Tibial nerve (tissue), 4 donors: Measurements from ENCODE around the gene DNAH6. TPM values are rescaled to one million over a fixed set of nuclear protein-coding genes. Genes with fewer than 3 reads are reported as not detected.

Experiments
- DNase-seq, 2 donors: peaks; one replicate each; pipeline ENCODE4 v3.0.0-alpha.2; 2019; ENCODE audit warnings: low spot score in 2 of 2
- H3K27ac ChIP-seq, 4 donors: fragments of 200-600 bp; sonication (generic) in 3 of 4; one replicate each; pipeline ENCODE4 v1.5.1; 2017 to 2019; ENCODE audit warnings: mild to moderate bottlenecking in 1 of 4
- H3K27me3 ChIP-seq, 2 donors: fragments of 200-600 bp; sonication (generic) in 1 of 2; one replicate each; pipeline versions ENCODE4 v1.5.1 to v1.6.0; 2017 to 2019
- H3K36me3 ChIP-seq, 3 donors: fragments of 200-600 bp; sonication (generic); one replicate each; pipeline ENCODE4 v1.5.1; 2018 to 2019
- H3K4me1 ChIP-seq, 4 donors: fragments of 200-600 bp; sonication (generic) in 3 of 4; one replicate each; pipeline ENCODE4 v1.5.1; 2017 to 2019
- H3K4me3 ChIP-seq, 4 donors: fragments of 200-600 bp; sonication (generic) in 3 of 4; one replicate each; pipeline ENCODE4 v1.5.1; 2017 to 2019; ENCODE audit warnings: mild to moderate bottlenecking in 1 of 4, moderate library complexity in 1 of 4
- H3K9me3 ChIP-seq, 4 donors: fragments of 200-600 bp; sonication (generic) in 3 of 4; one replicate each; pipeline ENCODE4 v1.5.1; 2017 to 2019
- CTCF ChIP-seq, 5 experiments: fragments of 200-600 bp in 3 of 5; fragments of 450-650 bp in 2 of 5; sonication (generic) in 3 of 5; IDR thresholded peaks; one replicate each; pipeline ENCODE4 v1.5.1; 2016 to 2019; ENCODE audit warnings: antibody characterized with exemption in 5 of 5, mild to moderate bottlenecking in 3 of 5, moderate library complexity in 2 of 5
- EP300 ChIP-seq, 2 donors: sonication (generic); formaldehyde crosslinking; IDR thresholded peaks; one replicate each; pipeline ENCODE4 v1.6.1; 2017; ENCODE audit warnings: antibody characterized with exemption in 2 of 2, mild to moderate bottlenecking in 1 of 2
- POLR2A ChIP-seq, 2 donors: fragments of 450-650 bp; IDR thresholded peaks; one replicate each; pipeline ENCODE4 v1.6.1; 2017; ENCODE audit warnings: antibody characterized with exemption in 2 of 2, mild to moderate bottlenecking in 2 of 2, moderate library complexity in 2 of 2
- WGBS, 2 donors: methylation state at CpG; one replicate each; pipeline ENCODE4 v1.1.5; 2018; 5-methylcytosine and 5-hydroxymethylcytosine counted together
- total RNA-seq, 4 donors: library from RNA; depleted of rRNA; stranded (reverse); fragments of >200 nt; gene quantifications; one replicate each; pipeline ENCODE4 v1.1.0, GENCODE V29; 2016

Gene DNAH6
- total RNA-seq, 4 donors from 2014 or later = 2.2 to 5.9 (median 2.7) TPM

GRCh38 chr2:84697895-84698294 is 181.6 kb downstream of the DNAH6 start:
- H3K4me3 ChIP-seq = no peak overlapping the region
- TF ChIP-seq EP300 (IDR thresholded peaks at IDR 0.05) = no peak
- no peak for TF ChIP-seq POLR2A (IDR thresholded peaks at IDR 0.05)
- TF ChIP-seq CTCF (IDR thresholded peaks at IDR 0.05) = no peak
- no peaks in the 10 kb centered on the region for H3K4me1 ChIP-seq
- peaks cover 0 to 5% (median 0%) of the 10 kb centered on the region in 3 donors for H3K36me3 ChIP-seq
- DNase-seq = no peak
- H3K27ac ChIP-seq = no peak overlapping the region
- H3K27me3 ChIP-seq = no peaks in the 10 kb centered on the region
- H3K9me3 ChIP-seq = no peaks in the 10 kb centered on the region
- 72 to 74% methylated on average over 2 of the region's 2 CpGs for WGBS, 2 donors

GRCh38 chr2:84700006-84700405 is 183.7 kb downstream of the DNAH6 start:
- H3K27me3 ChIP-seq = no peaks in the 10 kb centered on the region
- H3K36me3 ChIP-seq = peaks cover 0 to 5% (median 0%) of the 10 kb centered on the region in 3 donors
- no peaks in the 10 kb centered on the region for H3K4me1 ChIP-seq
- H3K4me3 ChIP-seq = no peak overlapping the region
- TF ChIP-seq EP300 (IDR thresholded peaks at IDR 0.05) (no peak), POLR2A (IDR thresholded peaks at IDR 0.05) (no peak), CTCF (IDR thresholded peaks at IDR 0.05) (no peak)
- H3K9me3 ChIP-seq = no peaks in the 10 kb centered on the region
- WGBS, 2 donors = 87 to 97% methylated on average over 3 of the region's 3 CpGs
- DNase-seq = no peak
- H3K27ac ChIP-seq = no peak overlapping the region

GRCh38 chr2:84701880-84702279 is 185.6 kb downstream of the DNAH6 start:
- 41 to 66% methylated on average over 1 of the region's 1 CpG for WGBS, 2 donors
- no peaks in the 10 kb centered on the region for H3K9me3 ChIP-seq

GRCh38 chr2:84702941-84703340 is 186.6 kb downstream of the DNAH6 start:
- Histone ChIP-seq H3K27ac (no peak overlapping the region), H3K27me3 (no peaks in the 10 kb centered on the region), H3K36me3 (peaks cover 0 to 5% (median 0%) of the 10 kb centered on the region in 3 donors), H3K4me3 (no peak overlapping the region), H3K9me3 (no peaks in the 10 kb centered on the region), H3K4me1 (no peaks in the 10 kb centered on the region)
- 89 to 92% methylated on average over 3 of the region's 3 CpGs for WGBS, 2 donors
- no peak for DNase-seq
- TF ChIP-seq EP300 (IDR thresholded peaks at IDR 0.05) (no peak), POLR2A (IDR thresholded peaks at IDR 0.05) (no peak), CTCF (IDR thresholded peaks at IDR 0.05) (no peak)

More at GRCh38 chr2:84701880-84702279, 185.6 kb downstream of the DNAH6 start:
- Histone ChIP-seq H3K4me1 (no peaks in the 10 kb centered on the region), H3K4me3 (no peak overlapping the region), H3K36me3 (peaks cover 0 to 5% (median 0%) of the 10 kb centered on the region in 3 donors), H3K27ac (no peak overlapping the region), H3K27me3 (no peaks in the 10 kb centered on the region)
- TF ChIP-seq POLR2A (IDR thresholded peaks at IDR 0.05) (no peak), CTCF (IDR thresholded peaks at IDR 0.05) (no peak), EP300 (IDR thresholded peaks at IDR 0.05) (no peak)
- DNase-seq = no peak

- 67 to 73% methylated on average over 2 of the region's 2 CpGs for WGBS, 2 donors
Measured at GRCh38 chr2:84703831-84704230, 187.5 kb downstream of the DNAH6 start.

More at GRCh38 chr2:84703831-84704230, 187.5 kb downstream of the DNAH6 start:
- no peak for DNase-seq
- H3K27me3 ChIP-seq = no peaks in the 10 kb centered on the region
- no peak overlapping the region for H3K4me3 ChIP-seq
- no peaks in the 10 kb centered on the region for H3K9me3 ChIP-seq
- no peak overlapping the region for H3K27ac ChIP-seq
- peaks cover 0 to 5% (median 0%) of the 10 kb centered on the region in 3 donors for H3K36me3 ChIP-seq
- TF ChIP-seq POLR2A (IDR thresholded peaks at IDR 0.05) (no peak), CTCF (IDR thresholded peaks at IDR 0.05) (no peak), EP300 (IDR thresholded peaks at IDR 0.05) (no peak)
- H3K4me1 ChIP-seq = no peaks in the 10 kb centered on the region
